Neural crest cell (in vitro differentiated cells): ENCODE measurements around the gene PIK3CD. TPM values are rescaled to one million over a fixed set of nuclear protein-coding genes. Genes with fewer than 3 reads are reported as not detected.

Experiments
- DNase-seq: peaks from one replicate; pipeline ENCODE4 v3.0.0; 2021; ENCODE audit warnings: low read depth, mixed read lengths, low spot score
- H3K27ac Mint-ChIP-seq: one replicate; pipeline ENCODE4 v1.8.0; 2021; ENCODE audit warnings: mild to moderate bottlenecking, mixed read lengths; ENCODE audit not compliant: unreplicated experiment
- H3K27me3 Mint-ChIP-seq: 2 replicates; pipeline ENCODE4 v1.8.0; 2021; ENCODE audit warnings: low read depth, mild to moderate bottlenecking, mixed read lengths
- H3K36me3 Mint-ChIP-seq: 2 replicates; pipeline ENCODE4 v1.8.0; 2021; ENCODE audit warnings: low read depth, mild to moderate bottlenecking, mixed read lengths
- H3K4me1 Mint-ChIP-seq: 2 replicates; pipeline ENCODE4 v1.8.0; 2021; ENCODE audit warnings: mixed read lengths
- H3K4me3 Mint-ChIP-seq: one replicate; pipeline ENCODE4 v1.8.0; 2021; ENCODE audit warnings: mild to moderate bottlenecking, mixed read lengths
- H3K9me3 Mint-ChIP-seq: 2 replicates; pipeline ENCODE4 v1.8.0; 2021; ENCODE audit warnings: mixed read lengths
- CTCF ChIP-seq: fragments of 200-600 bp; sonication (generic); conservative IDR thresholded peaks from 2 replicates; pipeline ENCODE4 v1.5.0; 2021; ENCODE audit warnings: antibody characterized with exemption, mild to moderate bottlenecking
- total RNA-seq: library from RNA; stranded (reverse); gene quantifications from 2 replicates; pipeline ENCODE4 v1.2.1, GENCODE V29; 2021

PIK3CD gene
- total RNA-seq, 1 donor from 2014 or later: 1.9 TPM

GRCh38 chr1:9768983-9769382 lies 117.5 kb downstream of the PIK3CD start:
- DNase-seq: no peak
- no peak overlapping the region for H3K27ac Mint-ChIP-seq
- H3K4me3 Mint-ChIP-seq: no peak overlapping the region
- H3K36me3 Mint-ChIP-seq: peaks cover 6% of the 10 kb centered on the region
- no peaks in the 10 kb centered on the region for H3K27me3 Mint-ChIP-seq
- TF ChIP-seq CTCF: no peak
- H3K4me1 Mint-ChIP-seq: peaks cover 19% of the 10 kb centered on the region
- no peaks in the 10 kb centered on the region for H3K9me3 Mint-ChIP-seq

GRCh38 chr1:9770298-9770697 lies 118.8 kb downstream of the PIK3CD start:
- no peaks in the 10 kb centered on the region for H3K9me3 Mint-ChIP-seq
- no peak for TF ChIP-seq CTCF
- no peak overlapping the region for H3K27ac Mint-ChIP-seq
- peaks cover 2% of the 10 kb centered on the region for H3K36me3 Mint-ChIP-seq
- H3K4me3 Mint-ChIP-seq: no peak overlapping the region
- no peak for DNase-seq
- peaks cover 14% of the 10 kb centered on the region for H3K4me1 Mint-ChIP-seq
- H3K27me3 Mint-ChIP-seq: no peaks in the 10 kb centered on the region

- no peaks in the 10 kb centered on the region for H3K27me3 Mint-ChIP-seq
Measured at GRCh38 chr1:9774712-9775679, 123.5 kb downstream of the PIK3CD start.

GRCh38 chr1:9776685-9777084 lies 125.2 kb downstream of the PIK3CD start:
- no peaks in the 10 kb centered on the region for H3K27me3 Mint-ChIP-seq
- DNase-seq: no peak
- no peak overlapping the region for H3K4me3 Mint-ChIP-seq
- no peak overlapping the region for H3K27ac Mint-ChIP-seq
- TF ChIP-seq CTCF: no peak
- peaks cover 9% of the 10 kb centered on the region for H3K4me1 Mint-ChIP-seq
- peaks cover 6% of the 10 kb centered on the region for H3K36me3 Mint-ChIP-seq
- H3K9me3 Mint-ChIP-seq: no peaks in the 10 kb centered on the region

More at GRCh38 chr1:9774712-9775679, 123.5 kb downstream of the PIK3CD start:
- H3K4me3 Mint-ChIP-seq: no peak overlapping the region
- H3K4me1 Mint-ChIP-seq: peaks cover 9% of the 10 kb centered on the region
- no peak for TF ChIP-seq CTCF
- peak overlapping the region; percentile 82 for H3K27ac Mint-ChIP-seq
- DNase-seq: no peak
- no peaks in the 10 kb centered on the region for H3K9me3 Mint-ChIP-seq
- H3K36me3 Mint-ChIP-seq: peaks cover 6% of the 10 kb centered on the region

Other genes with a start within 250 kb of the PIK3CD start
- gene SLC25A33, start 112.3 kb upstream of the PIK3CD start, total RNA-seq: 13.3 and 13.5 TPM in 2 replicates
- gene TMEM201, start 62.8 kb upstream of the PIK3CD start, total RNA-seq: 40.7 and 41.4 TPM in 2 replicates
- gene CLSTN1, start 172.2 kb downstream of the PIK3CD start, total RNA-seq: 133 and 136 TPM in 2 replicates